ENCODE data around the gene ABCG1. TPM values are rescaled to one million over a fixed set of nuclear protein-coding genes. Genes with fewer than 3 reads are reported as not detected.
"Not testable (repeated sequence)": the region's sequence is repeated elsewhere in the genome, so short reads cannot be mapped to it uniquely, and the experiment has no call there.

Gene ABCG1
- total RNA-seq, 1 donor from 2014 or later, result 6.3 TPM

DNA sequence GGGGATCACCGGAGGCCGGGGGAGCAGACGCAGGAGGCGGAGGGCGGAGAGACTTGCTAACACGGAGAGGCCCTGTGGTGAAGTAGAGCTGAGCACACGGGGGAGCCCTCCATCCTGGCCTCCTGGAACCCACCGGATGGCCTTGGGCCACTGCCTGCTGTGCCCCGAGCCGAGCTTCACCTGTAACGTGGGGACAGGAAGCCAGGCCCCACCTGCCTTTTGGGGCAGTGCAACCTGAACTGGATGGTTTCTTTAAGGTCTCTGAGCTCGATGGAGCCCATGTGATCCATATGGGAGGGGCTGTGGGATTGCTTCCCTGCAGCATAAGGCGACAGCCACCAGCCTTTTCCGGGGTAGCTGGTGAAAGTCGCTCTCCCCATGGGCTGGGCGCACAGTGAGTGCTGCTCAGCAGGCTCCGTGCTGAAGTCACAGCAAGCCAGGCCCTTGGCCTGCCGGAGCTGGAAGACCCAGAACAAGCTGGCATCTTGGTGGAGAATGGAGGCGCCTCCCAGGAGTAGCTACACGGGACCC, 60.5 kb downstream of the ABCG1 start:
- no peak for DNase-seq (ENCODE audit: low spot score)
- intact Hi-C loops (cut with DNase I), result no loop called here

DNA sequence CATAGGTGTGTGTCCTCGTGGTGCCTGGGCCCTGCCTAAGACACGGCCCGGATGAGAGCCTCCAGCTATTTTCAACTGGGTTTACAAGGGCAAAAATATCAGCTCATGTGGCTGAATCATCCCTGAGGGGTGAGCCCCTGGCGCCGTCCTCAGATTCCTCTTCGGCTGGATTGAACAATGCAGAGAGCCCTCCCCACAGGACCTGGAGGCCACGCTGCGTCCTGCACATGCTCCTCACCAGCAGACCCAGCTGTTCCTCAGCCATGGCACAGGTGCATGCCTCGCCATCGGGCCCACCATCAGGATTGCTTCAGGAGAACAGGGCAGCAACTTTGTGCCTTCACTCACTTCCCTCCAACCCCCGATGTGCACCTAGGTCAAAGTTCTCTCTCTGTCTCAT, 60.9 kb downstream of the ABCG1 start:
- no peak for DNase-seq (ENCODE audit: low spot score)
- intact Hi-C loops (cut with DNase I), result no loop called here

DNA sequence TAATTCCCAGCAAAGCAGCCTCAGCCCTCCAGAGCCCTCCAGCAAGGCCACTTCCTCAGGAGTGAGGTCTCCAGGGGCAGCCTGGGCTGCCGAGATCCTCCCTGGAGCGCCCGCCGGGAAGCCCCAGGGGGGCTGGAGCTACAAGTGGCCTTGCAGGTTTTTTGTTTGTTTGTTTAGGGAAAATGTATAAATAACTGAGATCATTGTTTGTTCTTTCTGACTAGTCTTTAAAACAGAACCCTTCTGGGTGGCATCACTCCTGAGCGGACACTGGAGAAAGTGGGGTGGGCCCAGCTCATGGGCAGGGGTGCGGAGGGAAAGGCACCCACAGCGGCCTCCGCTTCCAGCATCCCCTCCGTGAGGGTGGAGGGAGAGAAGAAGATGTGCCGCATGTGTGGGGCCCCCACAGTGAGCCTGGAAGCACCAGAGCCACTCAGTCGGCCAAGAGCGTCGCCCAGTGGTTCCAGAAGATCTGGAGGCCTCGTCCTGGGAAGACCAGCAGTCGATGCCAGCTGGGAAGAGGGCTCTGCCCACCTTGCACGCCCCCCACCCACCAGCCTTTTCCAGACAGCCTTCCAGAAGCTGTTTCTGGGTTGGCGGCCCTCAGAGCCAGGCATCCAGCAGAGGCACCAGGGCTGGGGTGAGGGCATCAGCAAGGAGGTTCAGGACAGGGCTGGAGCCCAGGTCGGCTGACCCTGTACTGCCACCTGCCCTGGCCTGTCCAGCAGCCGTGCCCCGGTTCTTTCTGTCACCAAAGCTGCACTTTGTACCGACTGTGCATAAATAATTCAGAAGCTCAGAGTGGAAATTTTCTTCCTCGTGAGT, 61.6 kb downstream of the ABCG1 start:
- intact Hi-C loops (cut with DNase I), result no loop called here
- no peak for DNase-seq (ENCODE audit: low spot score)

DNA sequence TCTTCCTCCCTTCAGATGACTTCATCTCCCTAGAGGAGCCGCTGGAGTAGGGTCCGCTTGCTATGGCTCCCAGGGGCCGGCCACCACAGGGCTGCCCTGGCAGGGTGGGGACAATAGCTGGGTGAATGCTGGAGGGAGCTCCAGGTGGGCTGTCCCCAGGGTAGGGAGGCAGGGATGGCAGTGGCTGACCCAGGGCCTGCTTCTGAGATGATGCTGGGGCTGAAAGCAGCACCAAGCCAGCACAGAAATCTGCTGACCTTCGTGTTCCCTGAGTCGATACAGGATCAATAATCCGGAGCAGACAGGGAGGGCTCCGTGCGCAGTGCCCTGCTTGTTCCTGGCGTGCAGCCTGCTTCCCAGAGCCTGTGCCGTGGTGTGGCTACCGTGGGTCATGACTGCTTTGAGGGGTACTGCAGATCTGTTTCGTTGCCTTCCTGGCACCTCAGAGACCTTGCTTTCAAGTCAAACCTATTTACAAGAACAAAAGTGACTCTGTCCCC, 62.3 kb downstream of the ABCG1 start:
- intact Hi-C loops (cut with DNase I), result no loop called here
- no peak for DNase-seq (ENCODE audit: low spot score)

DNA sequence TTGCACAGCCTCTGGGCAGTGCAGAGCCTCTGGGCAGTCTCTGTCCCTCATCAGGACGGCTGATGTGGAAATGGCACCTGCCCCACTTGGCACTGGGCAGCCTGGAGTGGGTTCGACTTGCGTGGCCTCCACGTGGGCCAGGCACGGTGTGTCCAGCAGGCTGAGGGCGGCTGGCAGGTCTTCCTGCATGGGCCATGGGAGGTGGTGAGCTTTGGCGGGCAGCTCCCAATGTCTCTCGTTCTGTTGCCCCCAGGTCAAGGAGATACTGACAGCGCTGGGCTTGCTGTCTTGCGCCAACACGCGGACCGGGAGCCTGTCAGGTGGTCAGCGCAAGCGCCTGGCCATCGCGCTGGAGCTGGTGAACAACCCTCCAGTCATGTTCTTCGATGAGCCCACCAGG, 63.1 kb downstream of the ABCG1 start:
- intact Hi-C loops (cut with DNase I), result no loop called here
- DNase-seq (ENCODE audit: low spot score), result no peak

DNA sequence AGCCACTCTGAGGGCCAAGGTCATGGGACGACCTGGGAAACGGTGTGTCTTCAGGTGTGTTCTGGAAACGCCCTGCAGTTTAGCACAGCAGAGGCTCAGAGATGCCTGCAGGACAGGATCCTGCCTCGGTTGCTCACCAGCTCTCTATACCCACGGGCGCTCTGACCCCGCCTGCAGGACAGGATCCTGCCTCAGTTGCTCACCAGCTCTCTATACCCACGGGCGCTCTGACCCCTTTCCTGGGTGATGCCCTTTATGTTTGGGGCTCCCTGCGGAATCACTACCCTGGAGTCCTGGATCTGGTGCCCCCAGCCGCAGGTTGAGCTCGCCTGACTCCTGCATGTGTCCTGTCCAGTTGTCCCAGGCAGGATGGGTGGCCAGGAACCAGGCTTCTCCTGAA, 63.8 kb downstream of the ABCG1 start:
- DNase-seq (ENCODE audit: low spot score), result no peak
- intact Hi-C loops (cut with DNase I), result no loop called here

DNA sequence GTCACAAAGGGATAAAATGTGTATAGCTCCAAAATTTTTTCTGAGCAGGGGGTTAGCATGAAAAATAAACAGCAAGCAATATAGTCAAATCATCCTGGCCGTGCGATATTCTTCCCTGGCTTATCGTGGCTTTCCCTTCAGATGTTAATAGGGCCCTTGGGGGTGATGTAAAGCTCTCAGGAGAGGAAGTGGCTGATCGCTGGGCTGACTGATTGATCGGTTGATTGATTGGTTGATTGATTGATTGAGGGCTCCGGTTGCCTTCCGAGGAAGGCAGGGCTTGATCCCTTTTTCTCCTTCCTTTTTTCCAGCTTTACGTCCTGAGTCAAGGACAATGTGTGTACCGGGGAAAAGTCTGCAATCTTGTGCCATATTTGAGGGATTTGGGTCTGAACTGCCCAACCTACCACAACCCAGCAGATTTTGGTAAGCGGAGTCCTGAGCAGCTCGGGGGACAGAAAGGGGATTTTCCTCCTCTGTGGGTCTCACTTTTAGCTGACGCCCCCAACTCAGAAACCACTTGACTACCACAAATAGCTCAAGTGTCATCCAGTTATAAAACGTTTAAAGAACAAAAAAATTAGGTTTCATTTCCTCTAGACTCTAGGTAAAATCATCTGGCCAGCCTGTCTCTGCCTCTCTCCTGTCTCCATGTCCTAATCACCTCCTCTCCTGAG, 66.8 kb downstream of the ABCG1 start:
- DNase-seq (ENCODE audit: low spot score), result no peak
- intact Hi-C loops (cut with DNase I), result no loop called here

DNA sequence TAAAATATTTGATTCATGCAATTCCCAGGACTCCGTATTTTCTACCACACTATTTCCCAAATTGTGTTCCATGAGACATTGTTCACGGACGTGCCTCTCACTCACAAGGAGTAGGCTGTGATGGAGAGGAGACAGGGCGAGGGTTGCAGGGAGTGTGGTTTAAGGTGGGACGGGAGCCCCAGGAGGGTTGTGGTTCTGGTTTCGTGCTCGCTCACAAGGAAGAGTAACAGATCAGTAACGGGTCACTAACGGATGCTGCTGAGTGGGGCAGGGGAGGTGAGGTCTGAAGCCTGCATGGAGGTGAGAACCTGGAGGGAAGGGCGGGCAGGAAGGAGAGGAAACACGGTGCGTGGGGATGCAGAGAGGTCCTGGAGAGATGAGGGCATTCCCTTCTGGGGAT, 67.5 kb downstream of the ABCG1 start:
- DNase-seq (ENCODE audit: low spot score), result no peak
- intact Hi-C loops (cut with DNase I), result no loop called here

DNA sequence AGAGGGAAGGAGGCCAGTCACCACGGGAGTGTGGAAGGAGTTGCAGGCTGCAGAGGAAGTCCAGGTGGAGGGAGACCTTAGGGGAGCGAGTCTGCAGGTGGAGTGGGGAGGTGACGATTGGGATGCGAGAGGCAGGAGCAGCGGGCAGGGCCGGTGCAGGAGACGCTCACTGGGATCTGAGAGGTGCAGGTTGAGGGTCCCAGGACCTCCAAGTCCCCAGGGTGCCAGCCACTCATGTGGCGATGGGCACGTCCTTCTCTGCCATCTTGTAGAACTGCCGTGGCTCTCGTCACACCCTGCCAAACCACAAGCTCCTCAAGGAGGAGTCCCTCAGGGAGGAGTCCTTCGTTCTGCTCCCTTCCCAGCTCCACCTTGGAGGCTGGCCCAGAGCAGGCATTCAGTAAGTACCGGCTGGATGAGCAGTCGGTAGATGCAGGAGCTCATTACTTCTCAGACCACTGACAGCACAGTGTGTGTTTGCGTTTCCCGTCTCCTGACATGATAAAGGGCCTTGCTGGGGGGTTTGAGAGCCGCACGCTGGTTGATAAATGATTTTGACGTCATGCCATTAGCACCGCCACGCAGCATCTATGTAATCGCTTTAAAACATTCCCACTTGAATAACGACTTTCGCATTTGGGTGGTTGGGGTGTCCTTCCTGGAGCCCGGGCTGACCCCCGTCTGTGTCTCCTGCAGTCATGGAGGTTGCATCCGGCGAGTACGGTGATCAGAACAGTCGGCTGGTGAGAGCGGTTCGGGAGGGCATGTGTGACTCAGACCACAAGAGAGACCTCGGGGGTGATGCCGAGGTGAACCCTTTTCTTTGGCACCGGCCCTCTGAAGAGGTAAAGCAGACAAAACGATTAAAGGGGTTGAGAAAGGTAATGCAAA, 68.5 kb downstream of the ABCG1 start:
- intact Hi-C loops (cut with DNase I), result no loop called here
- no peak for DNase-seq (ENCODE audit: low spot score)

DNA sequence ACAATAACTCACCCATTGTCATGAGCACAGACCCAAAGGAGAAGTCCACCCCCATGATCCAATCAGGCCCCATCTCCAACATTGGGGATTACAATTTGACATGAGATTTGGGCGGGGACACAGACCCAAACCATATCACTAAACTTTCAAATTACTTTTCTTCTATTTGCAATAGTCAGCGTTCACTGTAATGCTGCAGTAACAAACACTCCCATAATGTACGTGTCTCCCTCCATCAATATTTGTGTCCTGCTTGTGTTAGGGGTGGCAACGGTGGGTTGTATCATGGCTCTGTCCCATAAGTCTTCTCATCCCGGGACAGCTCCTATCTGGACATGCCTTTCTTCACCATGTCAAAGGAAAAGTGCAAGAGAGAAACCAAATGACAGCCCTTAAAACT, 70.0 kb downstream of the ABCG1 start:
- no peak for DNase-seq (ENCODE audit: low spot score)
- intact Hi-C loops (cut with DNase I), result no loop called here

DNA sequence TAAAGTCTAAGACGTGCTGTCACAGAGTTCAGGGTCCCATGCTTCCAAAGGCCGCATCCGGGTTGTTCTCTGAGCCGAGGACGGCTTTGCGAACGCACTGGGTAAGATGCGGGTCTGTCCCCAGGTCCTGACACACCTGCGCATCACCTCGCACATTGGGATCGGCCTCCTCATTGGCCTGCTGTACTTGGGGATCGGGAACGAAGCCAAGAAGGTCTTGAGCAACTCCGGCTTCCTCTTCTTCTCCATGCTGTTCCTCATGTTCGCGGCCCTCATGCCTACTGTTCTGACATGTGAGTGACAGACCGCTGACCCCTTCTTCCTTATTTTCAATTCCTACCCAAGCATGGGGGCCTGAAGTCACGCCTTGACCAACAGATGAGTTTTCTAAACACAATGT, 71.0 kb downstream of the ABCG1 start:
- DNase-seq (ENCODE audit: low spot score), result peak; percentile 79
- intact Hi-C loops (cut with DNase I), result no loop called here

DNA sequence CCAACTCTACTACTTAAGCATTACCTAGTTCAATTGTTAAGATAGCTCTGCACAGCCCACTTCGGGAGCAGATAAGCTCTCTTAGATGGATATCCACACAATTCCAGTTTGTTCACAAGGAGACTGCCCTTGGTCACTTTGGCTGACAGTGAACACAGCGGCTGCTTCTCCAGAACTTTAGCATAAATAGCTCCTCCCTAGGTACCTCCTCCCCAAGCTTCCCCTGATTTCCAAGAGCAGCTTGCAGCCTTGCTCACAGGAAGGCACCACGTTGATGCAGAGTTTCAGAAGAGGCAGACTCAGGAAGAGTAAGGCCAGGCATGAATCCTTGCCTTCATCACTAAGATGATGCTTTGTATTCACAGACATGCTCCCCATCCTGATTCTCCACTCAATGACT, 71.6 kb downstream of the ABCG1 start:
- intact Hi-C loops (cut with DNase I), result no loop called here
- no peak for DNase-seq (ENCODE audit: low spot score)

DNA sequence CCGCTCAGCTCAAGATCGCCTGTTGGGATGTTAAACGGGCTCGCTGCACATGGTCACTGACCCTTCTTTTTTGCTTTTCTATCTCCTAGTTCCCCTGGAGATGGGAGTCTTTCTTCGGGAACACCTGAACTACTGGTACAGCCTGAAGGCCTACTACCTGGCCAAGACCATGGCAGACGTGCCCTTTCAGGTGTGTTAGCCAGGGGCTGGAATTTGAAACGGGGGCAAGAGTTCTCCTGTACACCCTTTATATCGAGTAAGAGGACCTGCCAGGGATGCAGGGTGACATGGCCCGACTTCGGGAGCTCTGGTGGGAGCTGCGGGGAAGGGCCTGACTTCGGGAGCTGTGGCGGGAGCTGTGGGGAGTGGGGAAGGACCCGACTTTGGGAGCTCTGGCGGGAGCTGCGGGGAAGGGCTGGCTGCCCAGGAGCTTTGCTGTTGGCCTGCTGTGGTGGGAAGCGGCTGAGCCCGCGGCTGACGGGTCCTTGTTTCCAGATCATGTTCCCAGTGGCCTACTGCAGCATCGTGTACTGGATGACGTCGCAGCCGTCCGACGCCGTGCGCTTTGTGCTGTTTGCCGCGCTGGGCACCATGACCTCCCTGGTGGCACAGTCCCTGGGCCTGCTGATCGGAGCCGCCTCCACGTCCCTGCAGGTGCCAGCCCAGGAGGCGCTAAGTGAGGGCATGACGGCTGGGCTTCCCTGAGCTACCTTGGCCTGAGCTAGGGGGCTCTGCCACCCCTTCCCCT, 72.2 kb downstream of the ABCG1 start:
- intact Hi-C loops (cut with DNase I), result no loop called here
- DNase-seq (ENCODE audit: low spot score), result no peak

DNA sequence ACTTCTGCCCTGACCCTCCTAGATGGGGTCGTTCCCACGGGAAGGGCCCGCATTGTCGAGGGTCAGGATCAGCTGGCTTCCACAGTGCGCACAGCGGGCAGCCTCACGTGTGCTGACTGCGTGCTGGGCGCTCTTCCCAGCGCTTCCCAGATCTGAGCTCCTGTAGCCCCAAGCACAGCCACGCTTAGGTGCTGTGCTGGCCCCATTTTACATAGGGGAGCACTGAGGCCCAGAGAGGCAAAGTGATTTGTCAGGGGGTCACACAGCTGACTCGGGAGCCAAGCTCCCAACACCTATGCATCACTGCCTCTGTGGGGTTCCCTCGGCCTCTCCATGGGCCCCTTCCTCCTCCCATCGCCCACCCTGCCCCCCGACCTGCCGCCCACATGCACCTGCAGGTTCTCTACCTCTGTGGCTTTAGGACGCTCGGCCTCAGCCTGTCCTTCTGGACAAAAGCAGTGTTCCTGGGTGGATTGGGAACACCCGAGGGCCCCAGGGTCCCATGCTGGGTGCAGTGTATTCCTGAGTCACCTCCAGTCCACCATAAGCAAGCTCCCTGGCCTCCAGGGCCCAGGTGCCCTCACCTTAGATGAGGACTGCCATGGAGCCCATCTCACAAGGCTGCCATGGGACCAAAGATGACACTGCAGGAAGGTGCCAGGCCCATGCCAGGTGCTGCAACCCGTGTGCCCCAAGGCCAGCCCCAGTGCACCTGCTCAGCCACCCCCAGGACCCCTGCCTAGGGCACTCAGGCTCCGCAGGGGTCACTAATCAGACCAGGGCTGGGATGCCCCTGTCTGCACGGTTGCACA, 73.0 kb downstream of the ABCG1 start:
- no peak for DNase-seq (ENCODE audit: low spot score)
- intact Hi-C loops (cut with DNase I), result no loop called here

DNA sequence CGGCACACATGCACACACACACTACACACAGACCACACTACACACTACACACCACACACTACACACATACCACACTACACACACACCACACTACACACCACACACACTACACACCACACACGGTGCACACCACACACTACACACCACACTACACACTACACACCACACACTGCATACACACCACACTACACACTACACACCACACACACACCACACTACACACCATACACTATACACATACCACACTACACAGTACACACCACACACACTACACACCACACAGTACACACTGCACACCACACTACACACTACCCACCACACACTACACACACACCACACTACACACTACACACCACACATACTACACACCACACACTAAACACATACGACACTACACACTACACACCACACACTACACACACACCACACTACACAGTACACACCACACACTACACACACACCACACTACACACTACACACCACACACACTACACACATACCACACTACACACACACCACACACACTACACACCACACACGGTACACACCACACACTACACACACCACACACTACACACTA, 73.7 kb downstream of the ABCG1 start:
- DNase-seq (ENCODE audit: low spot score); intact Hi-C loops (cut with DNase I): not testable (repeated sequence)

DNA sequence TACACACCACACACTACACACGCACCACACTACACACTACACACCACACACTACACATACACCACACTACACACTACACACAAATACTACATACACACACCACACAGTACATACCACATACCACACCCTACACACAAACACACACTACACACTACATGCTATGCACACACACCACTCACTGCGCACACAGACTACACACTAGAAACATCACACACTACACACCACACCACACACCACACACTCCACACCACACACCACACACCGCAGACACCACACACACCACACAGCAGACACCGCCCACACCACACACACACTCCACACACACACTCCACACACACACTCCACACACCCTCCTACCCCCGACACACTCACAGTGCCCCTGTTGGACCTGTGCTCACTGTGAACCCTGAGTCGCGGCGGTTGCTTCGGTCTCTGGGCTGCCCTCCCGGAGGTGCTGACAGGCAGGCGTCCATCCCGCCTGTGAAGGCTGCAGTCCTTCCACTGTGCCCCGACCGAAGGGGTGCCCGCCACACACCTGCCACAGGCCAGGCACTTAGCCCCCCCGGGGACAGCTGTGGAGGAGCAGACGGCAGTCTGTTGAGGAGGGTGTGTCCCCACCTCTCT, 74.8 kb downstream of the ABCG1 start:
- DNase-seq (ENCODE audit: low spot score), result no peak
- intact Hi-C loops (cut with DNase I), result no loop called here

DNA sequence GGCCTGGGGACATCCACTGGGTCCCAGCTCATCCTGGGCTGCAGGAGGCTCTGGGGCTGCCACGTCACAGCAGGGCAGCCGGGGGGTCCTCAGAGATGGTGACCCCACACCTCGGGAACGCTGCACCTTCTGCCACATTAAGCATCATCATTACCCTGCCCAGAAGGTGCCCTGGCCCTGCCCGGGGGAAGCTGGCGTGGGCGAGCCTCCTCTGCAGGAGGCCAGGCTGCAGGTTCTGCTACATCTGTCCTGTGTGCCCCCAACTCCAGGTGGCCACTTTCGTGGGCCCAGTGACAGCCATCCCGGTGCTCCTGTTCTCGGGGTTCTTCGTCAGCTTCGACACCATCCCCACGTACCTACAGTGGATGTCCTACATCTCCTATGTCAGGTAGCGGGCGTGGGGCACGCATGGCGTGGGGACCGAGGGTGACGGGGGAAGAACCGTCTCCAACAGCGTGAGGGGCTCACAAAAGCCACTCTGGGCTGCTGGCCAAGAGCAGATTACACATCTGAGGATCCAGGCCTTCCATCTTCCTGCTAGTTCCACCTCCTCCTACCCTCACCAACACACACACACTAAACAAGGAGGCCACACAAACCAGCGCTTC, 75.4 kb downstream of the ABCG1 start:
- DNase-seq (ENCODE audit: low spot score), result no peak
- intact Hi-C loops (cut with DNase I), result no loop called here
